Heart left ventricle (tissue), 16 donors: ENCODE measurements around the gene STXBP6. TPM values are rescaled to one million over a fixed set of nuclear protein-coding genes. Genes with fewer than 3 reads are reported as not detected.
A peak's percentile ranks its signal among the peaks of the same experiment; 100 is the strongest.

Experiments
- ATAC-seq, 4 donors: fragments of 200-7000 bp; cut with Tn5 transposase; one replicate each; pipeline ENCODE4 v1.9.1; 2020 to 2022; ENCODE audit warnings: moderate library complexity in 4 of 4, mild to moderate bottlenecking in 3 of 4, moderate number of reproducible peaks in 1 of 4
- DNase-seq, 5 donors: peaks; one replicate each; pipeline ENCODE4 v3.0.0-alpha.2; 2020
- H3K27ac ChIP-seq, 12 donors: fragments of 200-600 bp; sonication (generic) in 4 of 12; one replicate each; pipeline versions ENCODE4 v1.5.0 to v1.8.0; 2016 to 2022; ENCODE audit warnings: mild to moderate bottlenecking in 2 of 12
- H3K27me3 ChIP-seq, 9 donors: fragments of 200-600 bp; sonication (generic) in 2 of 9; one replicate each; pipeline versions ENCODE4 v1.5.1 to v1.8.0; 2016 to 2022; ENCODE audit warnings: mild to moderate bottlenecking in 3 of 9
- H3K36me3 ChIP-seq, 9 donors: fragments of 200-600 bp; sonication (generic) in 2 of 9; one replicate each; pipeline versions ENCODE4 v1.5.0 to v1.8.0; 2018 to 2022; ENCODE audit warnings: mild to moderate bottlenecking in 2 of 9
- H3K4me1 ChIP-seq, 12 donors: fragments of 200-600 bp; sonication (generic) in 4 of 12; one replicate each; pipeline versions ENCODE4 v1.5.0 to v1.8.0; 2016 to 2022; ENCODE audit warnings: mild to moderate bottlenecking in 3 of 12
- H3K4me3 ChIP-seq, 12 donors: fragments of 200-600 bp; sonication (generic) in 4 of 12; one replicate each; pipeline versions ENCODE4 v1.5.0 to v1.8.0; 2017 to 2022; ENCODE audit warnings: mild to moderate bottlenecking in 9 of 12, moderate library complexity in 4 of 12
- H3K9me3 ChIP-seq, 12 donors: fragments of 200-600 bp; sonication (generic) in 4 of 12; one replicate each; pipeline versions ENCODE4 v1.5.0 to v1.8.0; 2016 to 2022; ENCODE audit warnings: mild to moderate bottlenecking in 1 of 12
- POLR2A ChIP-seq, 2 donors: fragments of 450-650 bp; IDR thresholded peaks; one replicate each; pipeline ENCODE4 v1.6.1; 2017; ENCODE audit warnings: antibody characterized with exemption in 2 of 2, mild to moderate bottlenecking in 2 of 2, moderate library complexity in 2 of 2
- WGBS, 4 donors: extraction: QIAGEN DNeasy Blood & Tissue Kit in 2 of 4; methylation state at CpG; one replicate each; pipeline versions ENCODE4 v1.1.5 to v1.1.7; 2013 to 2018; 5-methylcytosine and 5-hydroxymethylcytosine counted together
- intact Hi-C, 10 donors: fragments of 100-400 bp; cut with DNase I; formaldehyde crosslinking; loops; one replicate each; pipeline versions ENCODE4 v1.11.1 to v1.14.2; 2022
- polyA plus RNA-seq, 2 donors: library from polyadenylated mRNA; stranded (reverse); fragments of 200-250 nt; gene quantifications; one replicate each; pipeline ENCODE4 v1.2.3, GENCODE V29; 2013
- total RNA-seq, 9 donors: library from RNA; depleted of rRNA in 2 of 9; stranded (reverse); fragments of >200 nt in 2 of 9; fragmentation: NEBNext Ultra II Directional in 3 of 9; extraction: Animal tissue kit (Norgen Biotek cat#: 25700) in 3 of 9; gene quantifications; one replicate each; pipeline versions ENCODE4 v1.1.0 to v1.2.4, GENCODE V29; 2016 to 2023
- TF ChIP-seq, protein P1 (sequence below), 12 donors: fragments of 200-600 bp; sonication (generic) in 4 of 12; IDR thresholded peaks; one replicate each; pipeline versions ENCODE4 v1.5.0 to v1.8.0; 2018 to 2022; ENCODE audit warnings: antibody characterized with exemption in 12 of 12, mild to moderate bottlenecking in 5 of 12
- donor health status: ischemic (EF 13 %, LVEDD 7.1; RV severe dilation, severe dysfunction).
- donor health status: healthy with polysubstance abuse.
- donor health status: DM: no; HTN: yes; CAD: no.
- donor health status: DM: no; HTN: no; CAD: no.
- donor health status: ischemic (EF 25% LVEDD 6.9; RV normal size, moderate dysfunction).
- donor health status: ischemic (EF 25% LVEDD 5.7; RV mildly dilated, moderate dysfunction).
- donor health status: healthy.
- donor health status: DM: yes; HTN: yes; CAD: no.
- donor health status: ischemic (EF 35%, LVEDD 5.7; RV mildly dilated, moderate dysfunction).
- donor health status: nonischemic (EF 11% LVEDD 7.7; RV severe dilation, severe dysfunction).
- donor health status: DM: yes; HTN: yes; CAD: no.
- donor health status: PGD.
- donor health status: ischemic (EF 29% LVEDD 5.4; RV normal size, mild dysfunction).
- donor health status: nonischemic (EF 23%, LVEDD 6.1; RV moderate dilation, normal function).

The STXBP6 gene
- total and polyA plus RNA-seq, 11 donors: 12.5 to 57.3 (median 23.7) TPM

DNA sequence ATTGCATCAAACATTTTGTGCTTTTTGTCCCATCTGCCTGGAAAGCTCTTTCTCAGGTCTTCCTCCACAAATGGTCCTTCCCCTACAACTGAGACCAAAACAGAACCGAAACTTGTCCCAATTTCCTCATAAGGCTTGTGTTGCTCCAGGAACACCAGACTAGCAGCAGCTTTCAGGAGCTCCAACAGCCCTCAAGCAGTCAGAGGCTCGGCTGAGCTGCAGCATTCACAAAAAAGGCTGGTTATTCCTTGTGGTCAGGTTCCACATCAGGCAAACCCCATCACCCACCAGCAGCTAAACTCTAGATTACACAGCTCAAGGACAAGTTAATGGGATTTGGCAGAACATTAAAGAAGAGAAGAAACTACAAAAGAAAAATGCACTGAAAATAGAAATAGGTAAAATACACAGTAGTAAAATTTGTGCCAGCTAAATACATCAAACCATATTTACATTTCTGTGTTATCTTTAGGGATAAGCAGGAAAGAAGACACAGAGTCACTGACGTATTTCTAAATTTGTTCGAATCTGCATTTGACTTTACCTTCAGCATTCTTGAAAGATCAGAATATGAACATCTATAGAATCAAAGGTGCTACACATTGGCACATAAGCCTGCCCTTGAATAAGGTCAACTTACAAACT, 141.2 kb downstream of the STXBP6 start:
- no peak for DNase-seq
- no peaks in the 10 kb centered on the region for H3K36me3 ChIP-seq
- H3K9me3 ChIP-seq: no peaks in the 10 kb centered on the region
- intact Hi-C loops: loop anchor here in 1 of 10 donors (10.0 kb wide), 1 partner anchor 126 kb away; no protein-coding TSS in a partner anchor
- no peaks in the 10 kb centered on the region for H3K27me3 ChIP-seq
- H3K4me3 ChIP-seq: no peak overlapping the region
- peaks cover 0 to 50% (median 18%) of the 10 kb centered on the region in 12 donors for H3K4me1 ChIP-seq
- ATAC-seq: peak in 3 of 4 donors; percentile 10 to 59 (median 12)
- WGBS, 4 donors: 83 to 90% (median 89%) methylated on average over 4 of the region's 4 CpGs
- no peak overlapping the region for H3K27ac ChIP-seq
- TF ChIP-seq, protein P1, sequence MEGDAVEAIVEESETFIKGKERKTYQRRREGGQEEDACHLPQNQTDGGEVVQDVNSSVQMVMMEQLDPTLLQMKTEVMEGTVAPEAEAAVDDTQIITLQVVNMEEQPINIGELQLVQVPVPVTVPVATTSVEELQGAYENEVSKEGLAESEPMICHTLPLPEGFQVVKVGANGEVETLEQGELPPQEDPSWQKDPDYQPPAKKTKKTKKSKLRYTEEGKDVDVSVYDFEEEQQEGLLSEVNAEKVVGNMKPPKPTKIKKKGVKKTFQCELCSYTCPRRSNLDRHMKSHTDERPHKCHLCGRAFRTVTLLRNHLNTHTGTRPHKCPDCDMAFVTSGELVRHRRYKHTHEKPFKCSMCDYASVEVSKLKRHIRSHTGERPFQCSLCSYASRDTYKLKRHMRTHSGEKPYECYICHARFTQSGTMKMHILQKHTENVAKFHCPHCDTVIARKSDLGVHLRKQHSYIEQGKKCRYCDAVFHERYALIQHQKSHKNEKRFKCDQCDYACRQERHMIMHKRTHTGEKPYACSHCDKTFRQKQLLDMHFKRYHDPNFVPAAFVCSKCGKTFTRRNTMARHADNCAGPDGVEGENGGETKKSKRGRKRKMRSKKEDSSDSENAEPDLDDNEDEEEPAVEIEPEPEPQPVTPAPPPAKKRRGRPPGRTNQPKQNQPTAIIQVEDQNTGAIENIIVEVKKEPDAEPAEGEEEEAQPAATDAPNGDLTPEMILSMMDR (IDR thresholded peaks at IDR 0.05): no peak
- TF ChIP-seq POLR2A (IDR thresholded peaks at IDR 0.05): no peak

DNA sequence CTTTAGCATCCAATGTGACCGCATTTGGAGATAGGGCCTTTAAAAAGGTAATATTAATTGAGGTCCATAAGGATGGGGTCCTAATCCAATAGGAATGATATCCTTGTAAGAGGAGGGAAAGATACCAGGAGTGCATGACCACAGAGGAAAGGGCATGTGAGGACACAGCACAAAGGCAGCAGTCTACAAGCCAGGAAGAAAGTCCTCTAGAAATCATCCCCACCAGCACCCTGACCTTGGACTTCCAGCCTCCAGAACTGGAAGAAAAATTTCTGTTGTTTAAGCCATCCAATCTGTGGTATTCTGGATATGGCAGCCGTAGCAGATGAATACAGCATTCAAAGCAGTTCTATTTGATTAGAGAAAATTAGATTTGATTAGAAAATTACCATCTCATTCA, 145.4 kb downstream of the STXBP6 start:
- no peaks in the 10 kb centered on the region for H3K36me3 ChIP-seq
- 95 to 99% (median 98%) methylated on average over 2 of the region's 2 CpGs for WGBS, 4 donors
- no peak for DNase-seq
- peaks cover 0 to 25% (median 13%) of the 10 kb centered on the region in 12 donors for H3K4me1 ChIP-seq
- TF ChIP-seq, protein P1 (IDR thresholded peaks at IDR 0.05): no peak
- no peak for TF ChIP-seq POLR2A (IDR thresholded peaks at IDR 0.05)
- ATAC-seq: no peak
- intact Hi-C loops: loop anchor here in 1 of 10 donors (10.0 kb wide), 1 partner anchor 130 kb away; no protein-coding TSS in a partner anchor
- no peaks in the 10 kb centered on the region for H3K9me3 ChIP-seq
- H3K27ac ChIP-seq: no peak overlapping the region
- H3K4me3 ChIP-seq: no peak overlapping the region
- H3K27me3 ChIP-seq: no peaks in the 10 kb centered on the region

DNA sequence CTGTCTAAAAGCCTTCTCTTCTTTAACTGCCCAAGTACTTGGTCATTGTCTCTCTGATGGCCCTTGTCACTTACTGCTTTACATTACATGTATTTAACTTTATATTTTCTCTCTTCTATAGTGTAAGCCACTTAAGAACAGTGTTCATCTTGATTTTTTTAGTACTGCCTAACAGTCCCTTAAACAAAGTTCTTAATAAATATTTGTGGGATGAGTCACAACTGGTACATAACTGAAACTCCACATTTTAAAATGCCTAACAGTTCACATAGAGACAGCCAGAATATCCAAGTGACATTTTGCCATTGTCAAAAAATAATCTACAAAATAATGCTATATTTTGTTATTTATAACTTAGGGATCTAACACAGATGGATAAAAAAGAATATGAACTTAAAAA, 146.6 kb downstream of the STXBP6 start:
- TF ChIP-seq POLR2A (IDR thresholded peaks at IDR 0.05): no peak
- TF ChIP-seq, protein P1 (IDR thresholded peaks at IDR 0.05): no peak
- no peak overlapping the region for H3K27ac ChIP-seq
- ATAC-seq: no peak

DNA sequence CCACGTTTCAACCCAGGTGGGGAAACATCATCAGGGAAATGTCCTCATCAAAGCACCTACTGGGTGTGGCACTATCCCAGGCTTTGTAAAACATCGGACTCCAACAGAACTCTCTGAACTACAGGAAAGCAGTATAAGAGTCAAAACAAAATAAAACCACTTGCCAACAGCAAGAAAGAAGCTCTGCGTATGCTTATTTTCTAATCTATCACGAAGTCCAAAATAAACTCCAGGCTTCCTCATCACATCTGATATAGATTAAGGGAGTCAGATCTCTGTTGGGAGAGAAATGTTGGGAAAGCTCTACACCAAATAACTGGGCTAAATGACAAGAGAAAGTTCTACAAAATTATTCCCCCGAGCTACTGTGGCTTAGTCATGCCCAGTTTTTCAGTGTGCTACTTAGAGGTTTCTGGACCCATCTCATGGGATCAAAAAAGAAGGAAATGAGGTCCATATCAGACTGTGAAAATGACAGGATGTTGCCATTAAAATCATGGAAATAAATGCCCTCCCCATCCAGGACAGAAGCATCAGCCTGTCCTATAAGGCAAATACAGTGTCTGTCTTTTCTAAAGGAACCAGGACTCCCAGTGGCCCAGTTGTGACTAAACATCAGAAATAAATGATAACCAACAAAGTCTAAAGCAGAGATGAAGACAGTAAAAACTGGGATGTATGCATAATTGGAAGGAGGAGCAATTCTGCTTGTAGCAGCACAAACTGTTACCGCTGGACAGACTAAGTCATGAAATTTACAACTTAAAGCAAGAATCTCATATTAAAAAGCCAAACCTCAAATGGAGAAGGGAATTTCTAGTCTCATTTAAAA, 149.5 kb downstream of the STXBP6 start:
- H3K36me3 ChIP-seq: no peaks in the 10 kb centered on the region
- H3K4me3 ChIP-seq: peak overlapping the region in 6 of 12 donors; percentile 1 to 22 (median 6)
- peak overlapping the region; percentile 0 to 66 (median 42) for H3K27ac ChIP-seq
- peaks cover 0 to 34% (median 13%) of the 10 kb centered on the region in 12 donors for H3K4me1 ChIP-seq
- intact Hi-C loops: loop anchor here in 1 of 10 donors (10.0 kb wide), 1 partner anchor 134 kb away; no protein-coding TSS in a partner anchor
- no peak for TF ChIP-seq POLR2A (IDR thresholded peaks at IDR 0.05)
- TF ChIP-seq, protein P1 (IDR thresholded peaks at IDR 0.05): peak in 1 of 12 donors; percentile 8
- WGBS, 4 donors: 21 to 38% (median 32%) methylated on average over 6 of the region's 6 CpGs
- no peaks in the 10 kb centered on the region for H3K27me3 ChIP-seq
- no peaks in the 10 kb centered on the region for H3K9me3 ChIP-seq
- ATAC-seq (peak; percentile 26 to 89 (median 82)), DNase-seq (no peak)

More for the DNA sequence above, 146.6 kb downstream of the STXBP6 start:
- no peak for DNase-seq
- Histone ChIP-seq H3K4me1 (peaks cover 0 to 20% (median 13%) of the 10 kb centered on the region in 12 donors), H3K4me3 (no peak overlapping the region), H3K36me3 (no peaks in the 10 kb centered on the region), H3K27me3 (no peaks in the 10 kb centered on the region), H3K9me3 (no peaks in the 10 kb centered on the region)
- intact Hi-C loops: loop anchor here in 1 of 10 donors (10.0 kb wide), 1 partner anchor 131 kb away; no protein-coding TSS in a partner anchor
